Measurements from ENCODE around the gene CREB5. TPM values are rescaled to one million over a fixed set of nuclear protein-coding genes. Genes with fewer than 3 reads are reported as not detected.

Gene CREB5
- total RNA-seq, 1 experiment from 2014 or later, result 5.2 TPM

- Histone ChIP-seq H3K9me3 (ENCODE audit: low read length) (no peaks in the 10 kb centered on the region), H3K79me2 (ENCODE audit: low read length) (no peaks in the 10 kb centered on the region), H3K27ac (ENCODE audit: low read length) (no peak overlapping the region), H3K36me3 (ENCODE audit: low read depth, low read length) (no peaks in the 10 kb centered on the region), H3K4me2 (ENCODE audit: low read length) (no peak overlapping the region), H2AFZ (ENCODE audit: low read length) (no peak overlapping the region), H3K27me3 (ENCODE audit: low read length) (no peaks in the 10 kb centered on the region), H3F3A (ENCODE audit: low read length, unreplicated experiment) (no peaks in the 10 kb centered on the region), H3K9me2 (replicated peaks; ENCODE audit: low read length) (no peaks in the 10 kb centered on the region), H3K4me1 (ENCODE audit: insufficient read depth, low read length) (peaks cover 20% of the 10 kb centered on the region), H4K20me1 (ENCODE audit: low read length) (no peaks in the 10 kb centered on the region), H3K4me3 (ENCODE audit: low read length) (no peak overlapping the region), H3K9ac (ENCODE audit: low read length) (no peak overlapping the region)
- ChIA-PET POLR2A (ENCODE audit: unreplicated experiment) (no interaction called here), CTCF (no interaction called here)
- TF ChIP-seq EZH2phosphoT487 (IDR thresholded peaks at IDR 0.05; ENCODE audit: borderline replicate concordance, low read length) (no peak), EZH2 (IDR thresholded peaks at IDR 0.05; ENCODE audit: low read length, unreplicated experiment) (no peak)
- TF ChIP-seq, protein P1, sequence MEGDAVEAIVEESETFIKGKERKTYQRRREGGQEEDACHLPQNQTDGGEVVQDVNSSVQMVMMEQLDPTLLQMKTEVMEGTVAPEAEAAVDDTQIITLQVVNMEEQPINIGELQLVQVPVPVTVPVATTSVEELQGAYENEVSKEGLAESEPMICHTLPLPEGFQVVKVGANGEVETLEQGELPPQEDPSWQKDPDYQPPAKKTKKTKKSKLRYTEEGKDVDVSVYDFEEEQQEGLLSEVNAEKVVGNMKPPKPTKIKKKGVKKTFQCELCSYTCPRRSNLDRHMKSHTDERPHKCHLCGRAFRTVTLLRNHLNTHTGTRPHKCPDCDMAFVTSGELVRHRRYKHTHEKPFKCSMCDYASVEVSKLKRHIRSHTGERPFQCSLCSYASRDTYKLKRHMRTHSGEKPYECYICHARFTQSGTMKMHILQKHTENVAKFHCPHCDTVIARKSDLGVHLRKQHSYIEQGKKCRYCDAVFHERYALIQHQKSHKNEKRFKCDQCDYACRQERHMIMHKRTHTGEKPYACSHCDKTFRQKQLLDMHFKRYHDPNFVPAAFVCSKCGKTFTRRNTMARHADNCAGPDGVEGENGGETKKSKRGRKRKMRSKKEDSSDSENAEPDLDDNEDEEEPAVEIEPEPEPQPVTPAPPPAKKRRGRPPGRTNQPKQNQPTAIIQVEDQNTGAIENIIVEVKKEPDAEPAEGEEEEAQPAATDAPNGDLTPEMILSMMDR (conservative IDR thresholded peaks at IDR 0.05; ENCODE audit: low read depth, low read length), result no peak
- BruUV-seq (replicated peaks), result no TSS peak
- ATAC-seq, result no peak
- intact Hi-C loops (cut with micrococcal nuclease), result no loop called here
- DNase-seq, result no peak
Measured at GRCh38 chr7:28675429-28675828, 263.1 kb downstream of the CREB5 start.

DNA sequence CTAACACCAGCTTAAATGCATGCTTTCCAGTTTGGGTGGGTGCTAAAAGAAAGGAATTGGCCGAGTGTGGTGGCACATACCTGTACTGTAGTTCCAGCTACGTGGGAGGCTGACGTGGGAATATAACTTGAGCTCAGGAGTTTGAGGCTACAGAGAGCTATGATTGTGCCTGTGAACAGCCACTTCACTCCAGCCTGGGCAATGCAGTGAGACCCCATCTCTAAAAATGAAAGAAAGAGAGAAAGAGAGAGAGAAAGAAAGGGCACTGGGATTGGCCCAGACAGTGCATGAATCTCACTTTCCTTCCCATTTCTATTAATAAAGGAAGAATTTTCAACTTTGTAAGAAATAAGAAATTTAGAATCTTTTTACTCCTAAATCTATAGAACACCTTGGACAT is 265.4 kb downstream of the CREB5 start:
- no peak overlapping the region for H3K4me2 ChIP-seq (ENCODE audit: low read length)
- H2AFZ ChIP-seq (ENCODE audit: low read length), result no peak overlapping the region
- H3K4me3 ChIP-seq (ENCODE audit: low read length), result no peak overlapping the region
- ChIA-PET POLR2A (ENCODE audit: unreplicated experiment) (no interaction called here), CTCF (no interaction called here)
- H3K4me1 ChIP-seq (ENCODE audit: insufficient read depth, low read length), result peaks cover 20% of the 10 kb centered on the region
- no peak for ATAC-seq
- H3K27ac ChIP-seq (ENCODE audit: low read length), result no peak overlapping the region
- H3K9me2 ChIP-seq (replicated peaks; ENCODE audit: low read length), result no peaks in the 10 kb centered on the region
- no peak for DNase-seq
- H3F3A ChIP-seq (ENCODE audit: low read length, unreplicated experiment), result no peaks in the 10 kb centered on the region
- H3K27me3 ChIP-seq (ENCODE audit: low read length), result no peaks in the 10 kb centered on the region
- H3K36me3 ChIP-seq (ENCODE audit: low read depth, low read length), result no peaks in the 10 kb centered on the region
- H3K9ac ChIP-seq (ENCODE audit: low read length), result no peak overlapping the region
- no peaks in the 10 kb centered on the region for H3K79me2 ChIP-seq (ENCODE audit: low read length)
- no peaks in the 10 kb centered on the region for H3K9me3 ChIP-seq (ENCODE audit: low read length)
- BruUV-seq (replicated peaks), result no TSS peak
- no peaks in the 10 kb centered on the region for H4K20me1 ChIP-seq (ENCODE audit: low read length)
- TF ChIP-seq EZH2 (IDR thresholded peaks at IDR 0.05; ENCODE audit: low read length, unreplicated experiment) (no peak), EZH2phosphoT487 (IDR thresholded peaks at IDR 0.05; ENCODE audit: borderline replicate concordance, low read length) (no peak)
- TF ChIP-seq, protein P1 (conservative IDR thresholded peaks at IDR 0.05; ENCODE audit: low read depth, low read length), result no peak
- intact Hi-C loops (cut with micrococcal nuclease), result no loop called here

GRCh38 chr7:28678431-28678965 is 266.2 kb downstream of the CREB5 start:
- no peak for ATAC-seq
- CTCF ChIA-PET, result interaction anchor here (1.1 kb wide), 1 partner anchor 63 kb away, joined by 3 read pairs; no protein-coding TSS in a partner anchor
- H3K9me3 ChIP-seq (ENCODE audit: low read length), result no peaks in the 10 kb centered on the region
- no TSS peak for BruUV-seq (replicated peaks)
- H3K4me3 ChIP-seq (ENCODE audit: low read length), result no peak overlapping the region
- no peaks in the 10 kb centered on the region for H4K20me1 ChIP-seq (ENCODE audit: low read length)
- no peak overlapping the region for H3K9ac ChIP-seq (ENCODE audit: low read length)
- POLR2A ChIA-PET (ENCODE audit: unreplicated experiment), result no interaction called here
- H3K27me3 ChIP-seq (ENCODE audit: low read length), result no peaks in the 10 kb centered on the region
- H3K4me1 ChIP-seq (ENCODE audit: insufficient read depth, low read length), result peaks cover 20% of the 10 kb centered on the region
- H3K27ac ChIP-seq (ENCODE audit: low read length), result no peak overlapping the region
- intact Hi-C loops (cut with micrococcal nuclease), result no loop called here
- H3K4me2 ChIP-seq (ENCODE audit: low read length), result no peak overlapping the region
- no peaks in the 10 kb centered on the region for H3F3A ChIP-seq (ENCODE audit: low read length, unreplicated experiment)
- H3K36me3 ChIP-seq (ENCODE audit: low read depth, low read length), result no peaks in the 10 kb centered on the region
- no peaks in the 10 kb centered on the region for H3K79me2 ChIP-seq (ENCODE audit: low read length)
- TF ChIP-seq, protein P1 (conservative IDR thresholded peaks at IDR 0.05; ENCODE audit: low read depth, low read length), result no peak
- TF ChIP-seq EZH2 (IDR thresholded peaks at IDR 0.05; ENCODE audit: low read length, unreplicated experiment), result no peak
- no peak for TF ChIP-seq EZH2phosphoT487 (IDR thresholded peaks at IDR 0.05; ENCODE audit: borderline replicate concordance, low read length)
- no peak for DNase-seq
- H2AFZ ChIP-seq (ENCODE audit: low read length), result no peak overlapping the region
- H3K9me2 ChIP-seq (replicated peaks; ENCODE audit: low read length), result no peaks in the 10 kb centered on the region

All from PC-3 (cell line).